HG03460 (cell line): ENCODE results near the gene KDR.

ENCODE experiments used
- ATAC-seq: cut with Tn5 transposase; IDR thresholded peaks from one replicate; pipeline ENCODE4 v1.9.1; 2021; ENCODE audit not compliant: unreplicated experiment

KDR gene

DNA sequence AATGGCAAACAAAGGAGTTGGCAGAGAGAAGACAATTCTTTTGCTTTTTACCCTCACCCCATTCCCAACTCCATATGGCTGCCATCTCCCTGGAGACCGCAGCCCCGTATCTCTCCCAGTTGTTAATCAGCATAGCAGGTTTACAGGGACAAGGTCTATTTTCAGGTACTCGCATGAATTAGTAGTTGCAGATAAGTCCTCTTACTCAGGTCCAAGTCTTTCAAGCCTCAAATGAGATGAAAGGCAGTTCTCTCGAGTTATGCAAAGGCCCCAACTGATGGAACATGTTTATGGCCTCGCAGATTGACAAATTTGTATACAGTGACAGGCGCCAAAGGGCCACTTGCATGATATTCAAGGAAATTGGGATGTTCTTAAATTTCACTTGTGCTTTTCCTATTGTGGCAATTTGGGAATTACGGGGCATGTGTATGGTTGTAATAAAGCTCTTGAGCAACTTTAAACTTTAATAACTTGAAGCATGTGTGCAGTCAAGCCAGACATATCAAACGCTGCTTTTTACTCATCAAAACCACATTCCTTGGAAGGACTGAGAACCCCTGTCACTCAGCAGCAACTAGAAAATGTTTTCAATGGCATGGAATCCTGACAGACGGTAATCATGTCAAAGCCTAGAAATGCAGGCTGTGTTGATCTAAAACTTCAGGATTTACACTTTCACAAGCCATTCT, 45.1 kb downstream of the KDR start:
- ATAC-seq: no peak

DNA sequence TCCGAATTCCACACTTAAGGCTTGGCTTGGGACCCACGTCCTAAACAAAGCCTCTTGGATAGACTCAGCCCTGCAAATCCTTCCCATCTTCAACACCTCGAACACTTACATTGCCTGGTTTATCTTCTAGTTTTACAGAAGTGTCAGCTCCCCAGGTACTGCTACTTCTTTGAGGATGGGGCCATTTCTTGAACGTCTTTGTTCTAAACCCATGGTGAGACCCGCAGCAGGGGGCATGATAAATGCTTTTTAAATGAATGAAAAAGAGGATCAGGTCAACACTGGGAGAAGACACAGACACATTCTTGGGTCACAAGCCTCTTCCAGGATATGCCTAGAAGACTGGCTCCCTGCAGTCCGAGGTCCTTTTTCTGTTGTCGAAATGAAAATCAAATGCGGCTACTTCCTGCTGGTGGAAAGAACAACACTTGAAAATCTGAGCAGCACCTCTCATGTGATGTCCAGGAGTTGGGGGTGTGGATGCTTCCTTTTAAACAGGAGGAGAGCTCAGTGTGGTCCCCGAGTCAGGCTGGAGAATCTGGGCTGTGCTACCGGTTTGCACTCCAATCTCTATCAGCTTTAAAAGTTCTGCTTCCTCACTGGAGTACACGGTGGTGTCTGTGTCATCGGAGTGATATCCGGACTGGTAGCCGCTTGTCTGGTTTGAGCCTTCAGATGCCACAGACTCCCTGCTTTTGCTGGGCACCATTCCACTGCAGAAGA, 45.8 kb downstream of the KDR start:
- no peak for ATAC-seq

DNA sequence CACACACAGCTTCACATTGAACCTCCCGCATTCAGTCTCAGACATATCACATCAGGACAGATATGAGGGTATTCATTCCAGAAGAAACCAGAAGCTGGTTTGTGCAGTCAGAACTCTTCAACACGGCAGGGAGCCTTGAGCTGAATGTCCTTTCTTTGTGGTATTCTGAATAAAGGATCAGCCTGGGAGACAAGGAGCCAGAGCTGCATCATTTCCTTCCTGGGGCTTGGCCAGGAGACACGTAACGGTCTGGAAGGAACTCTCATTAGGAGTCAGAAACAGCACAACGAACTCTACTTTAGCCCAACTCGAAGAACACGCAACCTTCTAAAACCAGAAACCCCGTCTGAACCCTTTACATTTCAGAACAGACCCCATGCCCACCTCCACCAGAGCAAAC, 46.4 kb downstream of the KDR start:
- ATAC-seq: no peak

GRCh38 chr4:55077577-55077976, 47.8 kb downstream of the KDR start:
- no peak for ATAC-seq

DNA sequence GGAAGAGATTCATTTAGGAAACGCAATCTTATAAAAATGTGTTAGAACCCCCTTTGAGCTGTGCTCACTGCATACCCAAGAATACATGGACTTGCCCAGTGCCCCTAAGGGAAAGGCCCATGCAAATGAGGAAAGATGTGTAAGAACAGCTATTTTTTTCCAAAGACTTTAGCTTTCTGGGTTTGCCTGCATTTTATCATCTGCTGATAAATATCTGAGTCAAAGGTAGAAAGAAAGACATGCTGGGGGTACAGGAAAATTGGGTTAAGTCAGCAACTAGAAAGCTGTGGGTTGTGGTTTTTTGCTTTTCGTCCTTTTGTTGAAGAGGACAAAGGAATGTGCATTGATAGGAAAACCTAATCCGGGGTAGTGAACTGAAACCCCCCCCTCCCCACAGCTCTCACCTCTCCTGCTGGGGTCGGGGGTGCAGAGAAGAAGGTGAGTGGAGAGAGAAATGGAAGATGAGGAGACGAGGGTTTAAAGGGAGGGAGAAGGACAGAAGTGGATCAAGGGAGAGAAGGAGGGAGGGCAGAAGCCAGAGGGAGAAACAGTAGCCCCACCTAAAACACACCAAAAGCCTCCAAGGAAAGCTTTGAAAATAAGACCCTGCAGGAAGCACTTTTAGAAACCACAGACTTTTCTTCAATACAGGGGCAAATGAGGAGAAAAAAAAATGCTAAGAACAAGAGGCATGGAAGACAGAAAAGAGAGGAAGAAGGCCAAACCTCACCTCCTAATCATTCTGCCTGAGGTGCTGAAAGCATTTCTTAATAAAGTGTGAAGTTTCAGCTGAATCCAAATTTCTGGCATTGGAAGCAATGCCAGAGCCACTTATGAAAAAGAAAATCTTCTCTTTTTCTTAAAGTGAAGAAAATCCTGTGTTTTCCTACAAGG, 49.3 kb downstream of the KDR start:
- ATAC-seq: no peak

- no peak for ATAC-seq
Measured at GRCh38 chr4:55075376-55075775, 50.0 kb downstream of the KDR start.

DNA sequence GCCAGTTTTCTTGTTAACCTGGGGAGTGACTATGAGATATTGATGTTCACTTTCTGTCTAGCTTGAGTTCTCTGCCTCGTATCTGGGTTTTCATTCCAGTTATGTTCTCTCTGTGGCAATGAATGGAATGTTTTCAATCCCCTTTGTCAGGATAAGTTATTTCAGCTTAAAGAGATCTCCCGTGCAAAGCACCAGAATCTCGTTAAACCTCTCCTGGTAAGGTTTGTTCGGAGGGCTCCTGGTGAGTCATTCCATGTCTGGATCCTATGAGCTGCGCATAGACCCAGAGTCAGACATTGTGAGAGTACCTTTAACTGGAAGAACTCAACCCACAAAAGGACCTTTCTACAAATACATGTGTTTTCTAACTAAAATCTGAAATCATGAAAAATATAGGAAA, 51.0 kb downstream of the KDR start:
- ATAC-seq: no peak

GRCh38 chr4:55071951-55072350, 53.4 kb downstream of the KDR start:
- no peak for ATAC-seq

DNA sequence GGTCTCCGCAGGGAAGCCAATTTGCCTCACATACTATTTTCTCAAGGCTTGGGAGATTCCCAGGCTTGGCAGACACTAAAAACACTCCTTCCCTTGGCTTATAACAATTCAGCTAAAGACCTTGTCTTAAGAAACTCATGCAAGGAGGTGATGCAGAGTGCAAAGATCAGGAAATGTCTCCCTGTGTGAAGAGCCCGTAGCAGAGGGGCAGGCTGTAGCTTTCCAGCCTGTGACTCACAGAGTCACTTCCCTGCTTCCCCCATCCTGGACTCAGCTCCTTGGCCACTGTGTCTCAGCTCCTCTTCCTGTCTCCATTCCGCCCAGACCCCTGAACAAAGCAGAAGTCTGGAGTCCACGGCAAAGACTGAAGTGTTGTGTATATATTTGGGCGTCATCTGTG, 56.1 kb downstream of the KDR start:
- no peak for ATAC-seq

DNA sequence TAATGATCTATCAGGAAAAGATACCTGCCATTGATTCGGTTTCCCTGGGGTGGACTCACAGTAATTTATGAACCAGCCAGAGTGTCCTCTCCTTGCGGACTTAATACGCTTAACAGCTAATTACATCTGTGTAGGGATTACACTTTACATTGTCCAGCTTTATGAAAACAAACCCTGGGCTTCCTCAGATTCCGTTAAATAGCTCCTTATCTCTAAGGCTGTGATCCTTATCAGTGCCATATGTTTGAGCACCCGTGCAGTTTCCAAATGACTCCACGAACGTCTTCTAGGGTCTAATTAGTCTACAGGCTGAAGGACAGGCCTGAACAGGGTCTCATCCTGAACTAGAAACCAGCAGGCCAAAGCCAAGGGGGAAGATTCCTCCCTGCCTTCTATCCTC, 56.9 kb downstream of the KDR start:
- no peak for ATAC-seq

DNA sequence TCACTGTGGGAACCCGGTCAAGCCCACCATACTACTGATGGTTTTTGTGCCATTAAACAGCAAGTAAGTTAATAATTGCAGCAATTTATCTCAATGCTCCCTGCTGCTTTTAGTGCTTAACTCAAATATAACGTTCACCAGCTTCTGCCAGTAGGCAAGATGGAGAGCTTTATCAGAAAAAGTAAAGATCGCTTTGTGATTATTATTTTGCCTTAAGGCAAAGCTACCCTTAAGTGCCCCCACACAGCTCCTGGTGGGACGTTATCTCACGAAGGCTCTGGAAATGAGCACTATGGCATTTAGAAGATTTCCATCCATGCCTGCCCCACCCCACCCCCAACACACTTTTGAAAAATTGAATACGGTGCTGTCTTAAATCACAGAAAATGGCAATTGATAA, 59.4 kb downstream of the KDR start:
- ATAC-seq: no peak

DNA sequence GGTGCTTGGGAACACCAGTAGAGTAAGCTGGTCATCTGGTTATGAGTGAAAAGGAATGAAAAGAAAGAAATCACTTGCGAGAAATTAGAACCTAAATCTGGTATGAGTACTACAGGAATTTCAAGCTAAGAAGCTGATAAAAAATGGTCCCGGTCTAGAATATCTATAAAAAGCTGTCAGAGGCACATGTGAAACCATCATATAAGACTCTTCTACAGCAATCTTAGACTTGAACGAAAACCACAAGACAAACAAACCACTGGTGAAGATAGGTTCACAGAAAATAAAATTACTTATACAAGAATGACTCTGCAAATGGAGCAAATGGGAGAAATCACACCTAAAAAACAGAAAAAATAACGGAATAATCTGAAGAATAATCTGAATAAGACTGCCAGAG, 69.9 kb downstream of the KDR start:
- no peak for ATAC-seq

DNA sequence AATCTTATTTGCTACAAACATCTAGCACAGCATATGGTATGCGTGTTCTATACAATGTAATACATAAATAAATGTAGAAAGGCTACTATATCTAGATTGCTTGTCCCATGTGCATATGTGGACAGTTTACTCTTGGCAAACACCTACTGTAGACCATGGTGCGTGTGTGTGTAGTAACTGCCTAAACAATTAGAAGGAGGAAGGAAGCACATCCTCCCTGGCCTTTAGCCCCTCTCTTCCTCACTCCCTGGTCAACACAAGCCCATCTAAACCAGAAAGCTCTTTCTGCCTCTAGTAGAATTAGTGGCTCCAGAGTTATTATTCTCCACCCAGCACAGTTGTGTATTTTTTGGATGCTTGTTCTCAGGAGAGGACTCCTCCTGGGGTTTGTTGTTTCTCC, 73.9 kb downstream of the KDR start:
- no peak for ATAC-seq

GRCh38 chr4:55050418-55050950, 74.9 kb downstream of the KDR start:
- no peak for ATAC-seq

GRCh38 chr4:55038176-55038890, 87.1 kb downstream of the KDR start:
- ATAC-seq: no peak

- ATAC-seq: no peak
Measured at GRCh38 chr4:55037728-55038127, 87.7 kb downstream of the KDR start.

DNA sequence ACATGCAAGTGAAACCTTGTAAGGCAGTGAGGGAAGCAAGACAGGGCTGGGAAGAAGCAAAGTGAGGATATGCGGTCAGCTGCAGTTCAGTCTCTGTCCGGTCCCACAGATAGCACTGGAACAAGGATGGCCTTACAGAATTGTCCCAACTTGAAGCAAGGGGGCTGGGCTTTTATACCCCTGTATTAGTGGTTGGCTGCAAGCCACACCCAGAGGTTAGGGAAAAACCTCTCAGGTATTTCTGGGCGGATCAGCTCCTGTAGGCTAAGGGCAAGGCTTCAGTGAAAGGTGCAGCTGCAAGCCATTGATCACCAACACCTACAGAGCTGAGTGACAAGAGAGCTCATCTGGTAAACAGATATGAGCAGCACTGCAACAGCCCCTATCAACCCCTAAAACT, 89.0 kb downstream of the KDR start:
- ATAC-seq: no peak

GRCh38 chr4:55035892-55036291, 89.5 kb downstream of the KDR start:
- no peak for ATAC-seq

DNA sequence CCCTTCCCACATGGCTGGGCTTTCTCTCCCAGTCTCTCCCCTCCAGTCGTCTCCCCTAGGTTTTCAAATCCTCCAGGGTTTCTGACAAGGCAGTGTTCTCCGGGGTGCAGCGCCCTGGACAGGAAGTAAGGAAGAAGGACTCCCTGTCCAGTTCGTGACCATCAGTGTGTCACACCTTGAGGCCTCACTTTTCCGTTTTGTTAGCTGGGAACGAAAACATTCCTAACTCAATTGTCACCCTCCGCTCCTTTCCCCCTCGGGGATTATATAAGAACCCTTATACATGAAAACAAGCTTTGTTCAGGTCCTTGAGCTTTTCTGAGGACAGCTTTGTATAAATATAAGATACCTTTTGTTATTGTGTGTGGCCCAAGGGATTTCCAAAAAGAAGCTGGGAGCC, 92.1 kb downstream of the KDR start:
- no peak for ATAC-seq

- no peak for ATAC-seq
Measured at GRCh38 chr4:55032788-55033187, 92.6 kb downstream of the KDR start.

DNA sequence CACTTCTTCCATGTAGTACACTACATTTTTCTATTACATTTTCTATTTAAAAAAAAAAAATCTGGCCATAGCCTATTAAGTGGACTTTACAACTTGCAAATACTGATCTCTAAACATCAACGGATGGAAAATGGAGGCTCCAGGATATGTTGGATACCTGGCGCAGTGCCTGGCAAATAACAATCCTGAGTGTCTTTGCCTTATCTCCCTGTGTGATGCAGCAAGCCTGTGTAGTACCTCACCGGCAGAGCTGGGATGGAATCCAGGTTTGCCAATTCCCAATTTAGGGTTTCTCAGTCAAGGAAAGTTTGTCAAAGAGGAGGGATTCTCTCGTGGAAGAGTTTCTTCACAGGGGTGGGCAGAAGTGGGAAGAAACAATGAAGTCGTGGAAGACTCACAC, 93.2 kb downstream of the KDR start:
- ATAC-seq: no peak
